Activated CD4-positive, alpha-beta T cell treated with anti-CD3 and anti-CD28 coated beads for 36 hours (primary cell): ENCODE data around the gene CCSER1. TPM values are rescaled to one million over a fixed set of nuclear protein-coding genes. Genes with fewer than 3 reads are reported as not detected.
"Not testable (repeated sequence)": the region's sequence is repeated elsewhere in the genome, so short reads cannot be mapped to it uniquely, and the experiment has no call there.

Experiments
- ATAC-seq: fragments of 200-7000 bp; cut with Tn5 transposase; one replicate; pipeline ENCODE4 v1.10.0; 2021; ENCODE audit warnings: mild to moderate bottlenecking, moderate library complexity
- CTCF ChIA-PET: fragments of 350-600 bp; sonication (Branson Sonifier 250); formaldehyde crosslinking; loops from one replicate; lab custom pipeline; 2021; ENCODE audit warnings: antibody characterized with exemption; lab: Charles Lee
- POLR2A ChIA-PET: fragments of 350-600 bp; sonication (Branson Sonifier 250); formaldehyde crosslinking; loops from one replicate; lab custom pipeline; 2021; ENCODE audit warnings: antibody characterized with exemption, inconsistent platforms; lab: Charles Lee
- DNase-seq: peaks from one replicate; pipeline ENCODE4 v3.0.0-alpha.2; 2020
- H3K27ac Mint-ChIP-seq: one replicate; pipeline ENCODE4 v1.8.0; 2021; ENCODE audit warnings: mixed read lengths
- H3K27me3 Mint-ChIP-seq: one replicate; pipeline ENCODE4 v1.8.0; 2021; ENCODE audit warnings: mixed read lengths
- H3K36me3 Mint-ChIP-seq: one replicate; pipeline ENCODE4 v1.8.0; 2021; ENCODE audit warnings: low read depth, mixed read lengths
- H3K4me1 Mint-ChIP-seq: one replicate; pipeline ENCODE4 v1.8.0; 2021; ENCODE audit warnings: mixed read lengths
- H3K4me3 Mint-ChIP-seq: one replicate; pipeline ENCODE4 v1.8.0; 2021; ENCODE audit warnings: mild to moderate bottlenecking, moderate library complexity, mixed read lengths
- H3K9me3 Mint-ChIP-seq: one replicate; pipeline ENCODE4 v1.8.0; 2021; ENCODE audit warnings: low read depth, mixed read lengths
- intact Hi-C, 2 experiments: fragments of 100-400 bp; cut with DNase I in 1 of 2; cut with micrococcal nuclease in 1 of 2; formaldehyde crosslinking; loops; one replicate each; pipeline versions ENCODE4 v1.14.2 to v1.15.1; 2022 to 2024; cut with DNase I, micrococcal nuclease
- total RNA-seq, 2 experiments: library from RNA; stranded (reverse); gene quantifications; one replicate each; pipeline ENCODE4 v1.2.3, GENCODE V29; 2021

The CCSER1 gene
- total RNA-seq, 2 experiments from 2014 or later = 0.14 TPM; not detected in 1

GRCh38 chr4:90641861-90642599 lies 514.8 kb downstream of the CCSER1 start:
- intact Hi-C loops = no loop called here
- H3K4me1 Mint-ChIP-seq = no peaks in the 10 kb centered on the region
- ChIA-PET CTCF (no interaction called here), POLR2A (no interaction called here)
- ATAC-seq = no peak
- H3K9me3 Mint-ChIP-seq = peaks cover 8% of the 10 kb centered on the region
- H3K27ac Mint-ChIP-seq = no peak overlapping the region
- no peak for DNase-seq
- H3K4me3 Mint-ChIP-seq = no peak overlapping the region
- H3K36me3 Mint-ChIP-seq = no peaks in the 10 kb centered on the region
- H3K27me3 Mint-ChIP-seq = no peaks in the 10 kb centered on the region

- intact Hi-C loops = no loop called here
Measured at GRCh38 chr4:90643156-90643555, 516.0 kb downstream of the CCSER1 start.

GRCh38 chr4:90648311-90648710 lies 521.1 kb downstream of the CCSER1 start:
- Mint-ChIP-seq H3K4me1 (no peaks in the 10 kb centered on the region), H3K36me3 (no peaks in the 10 kb centered on the region), H3K27ac (no peak overlapping the region), H3K4me3 (no peak overlapping the region), H3K9me3 (peaks cover 2% of the 10 kb centered on the region), H3K27me3 (no peaks in the 10 kb centered on the region)
- ChIA-PET CTCF (no interaction called here), POLR2A (no interaction called here)
- no peak for DNase-seq
- no peak for ATAC-seq
- intact Hi-C loops = no loop called here

More at GRCh38 chr4:90643156-90643555, 516.0 kb downstream of the CCSER1 start:
- Mint-ChIP-seq H3K4me3 (no peak overlapping the region), H3K9me3 (peaks cover 4% of the 10 kb centered on the region), H3K27ac (no peak overlapping the region), H3K4me1 (no peaks in the 10 kb centered on the region), H3K36me3 (no peaks in the 10 kb centered on the region), H3K27me3 (no peaks in the 10 kb centered on the region)
- ChIA-PET CTCF (no interaction called here), POLR2A (no interaction called here)
- ATAC-seq (no peak), DNase-seq (no peak)

- H3K27me3 Mint-ChIP-seq = no peaks in the 10 kb centered on the region
- H3K4me1 Mint-ChIP-seq = no peaks in the 10 kb centered on the region
- ChIA-PET POLR2A (no interaction called here), CTCF (no interaction called here)
- no peak overlapping the region for H3K4me3 Mint-ChIP-seq
- intact Hi-C loops = no loop called here
- ATAC-seq (no peak), DNase-seq (no peak)
- peaks cover 4% of the 10 kb centered on the region for H3K9me3 Mint-ChIP-seq
- no peaks in the 10 kb centered on the region for H3K36me3 Mint-ChIP-seq
- H3K27ac Mint-ChIP-seq = no peak overlapping the region
Measured at GRCh38 chr4:90648791-90649190, 521.6 kb downstream of the CCSER1 start.

- intact Hi-C loops = no loop called here
- POLR2A ChIA-PET = no interaction called here
- CTCF ChIA-PET = no interaction called here
- DNase-seq (no peak), ATAC-seq (no peak)
- H3K27ac Mint-ChIP-seq = no peak overlapping the region
- no peaks in the 10 kb centered on the region for H3K4me1 Mint-ChIP-seq
- H3K36me3 Mint-ChIP-seq = no peaks in the 10 kb centered on the region
- H3K9me3 Mint-ChIP-seq = peaks cover 1% of the 10 kb centered on the region
- no peaks in the 10 kb centered on the region for H3K27me3 Mint-ChIP-seq
- H3K4me3 Mint-ChIP-seq = no peak overlapping the region
Measured at GRCh38 chr4:90660672-90661071, 533.5 kb downstream of the CCSER1 start.

- intact Hi-C loops = no loop called here
- H3K4me1 Mint-ChIP-seq = no peaks in the 10 kb centered on the region
- no peak overlapping the region for H3K4me3 Mint-ChIP-seq
- ChIA-PET CTCF (interaction anchor here (0.5 kb wide), 1 partner anchor 441 kb away, joined by 3 read pairs; no protein-coding TSS in a partner anchor), POLR2A (no interaction called here)
- ATAC-seq (no peak), DNase-seq (no peak)
- no peaks in the 10 kb centered on the region for H3K27me3 Mint-ChIP-seq
- no peaks in the 10 kb centered on the region for H3K36me3 Mint-ChIP-seq
- H3K27ac Mint-ChIP-seq = no peak overlapping the region
- no peaks in the 10 kb centered on the region for H3K9me3 Mint-ChIP-seq
Measured at GRCh38 chr4:90670183-90670582, 543.0 kb downstream of the CCSER1 start.

- CTCF ChIA-PET = no interaction called here
- Mint-ChIP-seq H3K27ac (no peak overlapping the region), H3K36me3 (no peaks in the 10 kb centered on the region), H3K9me3 (no peaks in the 10 kb centered on the region), H3K4me3 (no peak overlapping the region), H3K27me3 (no peaks in the 10 kb centered on the region), H3K4me1 (no peaks in the 10 kb centered on the region)
- intact Hi-C loops = no loop called here
- DNase-seq (no peak), ATAC-seq (no peak)
- POLR2A ChIA-PET = no interaction called here
Measured at GRCh38 chr4:90689739-90690138, 562.5 kb downstream of the CCSER1 start.

GRCh38 chr4:90695411-90695810 lies 568.2 kb downstream of the CCSER1 start:
- no peaks in the 10 kb centered on the region for H3K27me3 Mint-ChIP-seq
- no peaks in the 10 kb centered on the region for H3K4me1 Mint-ChIP-seq
- H3K9me3 Mint-ChIP-seq = no peaks in the 10 kb centered on the region
- POLR2A ChIA-PET = no interaction called here
- DNase-seq (no peak), ATAC-seq (no peak)
- CTCF ChIA-PET = interaction anchor here (1.4 kb wide), 1 partner anchor 56 kb away, joined by 3 read pairs; no protein-coding TSS in a partner anchor
- intact Hi-C loops = no loop called here
- H3K4me3 Mint-ChIP-seq = no peak overlapping the region
- H3K36me3 Mint-ChIP-seq = no peaks in the 10 kb centered on the region
- H3K27ac Mint-ChIP-seq = no peak overlapping the region

GRCh38 chr4:90705501-90705900 lies 578.3 kb downstream of the CCSER1 start:
- H3K4me3 Mint-ChIP-seq, CTCF ChIA-PET, H3K9me3 Mint-ChIP-seq, POLR2A ChIA-PET, H3K27ac Mint-ChIP-seq, DNase-seq, H3K36me3 Mint-ChIP-seq, H3K4me1 Mint-ChIP-seq, intact Hi-C loops, H3K27me3 Mint-ChIP-seq, ATAC-seq: not testable (repeated sequence)

- Mint-ChIP-seq H3K9me3 (peaks cover 3% of the 10 kb centered on the region), H3K36me3 (no peaks in the 10 kb centered on the region), H3K4me1 (no peaks in the 10 kb centered on the region), H3K27me3 (no peaks in the 10 kb centered on the region), H3K27ac (no peak overlapping the region), H3K4me3 (no peak overlapping the region)
- POLR2A ChIA-PET = no interaction called here
- CTCF ChIA-PET = no interaction called here
- no peak for DNase-seq
- intact Hi-C loops = no loop called here
- ATAC-seq = peak; percentile 51
Measured at GRCh38 chr4:90715242-90715641, 588.0 kb downstream of the CCSER1 start.

- no peak for ATAC-seq
- no peaks in the 10 kb centered on the region for H3K36me3 Mint-ChIP-seq
- intact Hi-C loops = no loop called here
- H3K4me1 Mint-ChIP-seq = no peaks in the 10 kb centered on the region
- no peaks in the 10 kb centered on the region for H3K27me3 Mint-ChIP-seq
- no peak overlapping the region for H3K4me3 Mint-ChIP-seq
- no peak for DNase-seq
- no peak overlapping the region for H3K27ac Mint-ChIP-seq
- no peaks in the 10 kb centered on the region for H3K9me3 Mint-ChIP-seq
- CTCF ChIA-PET = no interaction called here
- POLR2A ChIA-PET = no interaction called here
Measured at GRCh38 chr4:90718931-90719330, 591.7 kb downstream of the CCSER1 start.

GRCh38 chr4:90727938-90728337 lies 600.7 kb downstream of the CCSER1 start:
- intact Hi-C loops = no loop called here

More at GRCh38 chr4:90727938-90728337, 600.7 kb downstream of the CCSER1 start:
- no peak for DNase-seq
- H3K27ac Mint-ChIP-seq = no peak overlapping the region
- H3K36me3 Mint-ChIP-seq = no peaks in the 10 kb centered on the region
- H3K9me3 Mint-ChIP-seq = peaks cover 2% of the 10 kb centered on the region
- H3K4me1 Mint-ChIP-seq = no peaks in the 10 kb centered on the region
- ChIA-PET POLR2A (no interaction called here), CTCF (no interaction called here)
- no peak for ATAC-seq
- no peak overlapping the region for H3K4me3 Mint-ChIP-seq
- H3K27me3 Mint-ChIP-seq = no peaks in the 10 kb centered on the region
